Gastroesophageal sphincter (tissue), 4 donors: ENCODE results near the gene C11orf98. TPM values are rescaled to one million over a fixed set of nuclear protein-coding genes. Genes with fewer than 3 reads are reported as not detected.
"Not testable (repeated sequence)": the region's sequence is repeated elsewhere in the genome, so short reads cannot be mapped to it uniquely, and the experiment has no call there.

Experiments
- ATAC-seq: fragments of 150-250 bp; one replicate; pipeline ENCODE4 v1.9.1; 2016; ENCODE audit warnings: mild to moderate bottlenecking, moderate library complexity
- H3K27ac ChIP-seq, 4 donors: fragments of 200-600 bp; sonication (generic) in 3 of 4; 1 replicate in 3 of 4; 2 replicates in 1 of 4; pipeline ENCODE4 v1.5.1; 2016 to 2019
- H3K27me3 ChIP-seq: fragments of 200-600 bp; sonication (generic); one replicate; pipeline ENCODE4 v1.5.1; 2019
- H3K36me3 ChIP-seq, 2 donors: fragments of 200-600 bp; sonication (generic); one replicate each; pipeline ENCODE4 v1.5.1; 2019; ENCODE audit warnings: control low read depth in 1 of 2
- H3K4me1 ChIP-seq, 3 donors: fragments of 200-600 bp; sonication (generic); 1 replicate in 2 of 3; 2 replicates in 1 of 3; pipeline ENCODE4 v1.5.1; 2016 to 2019; ENCODE audit warnings: control low read depth in 2 of 3
- H3K4me3 ChIP-seq, 2 donors: fragments of 200-600 bp; sonication (generic); one replicate each; pipeline ENCODE4 v1.5.1; 2019; ENCODE audit warnings: mild to moderate bottlenecking in 1 of 2, moderate library complexity in 1 of 2
- H3K9me3 ChIP-seq, 3 donors: fragments of 200-600 bp; sonication (generic); one replicate each; pipeline ENCODE4 v1.5.1; 2017 to 2019; ENCODE audit warnings: control low read depth in 2 of 3
- CTCF ChIP-seq, 4 experiments: fragments of 200-600 bp in 2 of 4; fragments of 450-650 bp in 2 of 4; sonication (generic) in 1 of 4; IDR thresholded peaks; one replicate each; pipeline ENCODE4 v1.5.1; 2017 to 2019; ENCODE audit warnings: antibody characterized with exemption in 4 of 4, mild to moderate bottlenecking in 2 of 4, moderate library complexity in 2 of 4
- EP300 ChIP-seq: sonication (generic); formaldehyde crosslinking; IDR thresholded peaks from one replicate; pipeline ENCODE4 v1.6.1; 2017; ENCODE audit warnings: antibody characterized with exemption, mild to moderate bottlenecking
- POLR2A ChIP-seq, 2 donors: fragments of 450-650 bp; IDR thresholded peaks; one replicate each; pipeline ENCODE4 v1.6.1; 2017; ENCODE audit warnings: antibody characterized with exemption in 2 of 2, mild to moderate bottlenecking in 2 of 2, moderate library complexity in 1 of 2
- POLR2AphosphoS5 ChIP-seq: sonication (generic); formaldehyde crosslinking; IDR thresholded peaks from one replicate; pipeline ENCODE4 v1.6.1; 2017; ENCODE audit warnings: antibody characterized with exemption
- WGBS, 2 donors: methylation state at CpG; one replicate each; pipeline ENCODE4 v1.1.5; 2018; ENCODE audit warnings: low coverage in 1 of 2; 5-methylcytosine and 5-hydroxymethylcytosine counted together
- total RNA-seq, 4 donors: library from RNA; depleted of rRNA; stranded (reverse); fragments of >200 nt; gene quantifications; one replicate each; pipeline ENCODE4 v1.1.0, GENCODE V29; 2016

The C11orf98 gene
- total RNA-seq, 4 donors from 2014 or later = 19.3 to 39.5 (median 26.8) TPM

GRCh38 chr11:62622476-62623089 lies 42.4 kb downstream of the C11orf98 start:
- peaks cover 0 to 48% of the 10 kb centered on the region in 2 donors for H3K36me3 ChIP-seq
- peak overlapping the region; percentile 69 to 88 (median 86) for H3K27ac ChIP-seq
- peaks cover 0 to 29% (median 11%) of the 10 kb centered on the region in 3 donors for H3K4me1 ChIP-seq
- TF ChIP-seq POLR2A (IDR thresholded peaks at IDR 0.05) = no peak
- H3K27me3 ChIP-seq = no peaks in the 10 kb centered on the region
- no peak for ATAC-seq
- H3K9me3 ChIP-seq = no peaks in the 10 kb centered on the region
- WGBS, 2 donors = 61 to 88% methylated on average over 3 to 4 of the region's 7 CpGs
- peak overlapping the region; percentile 63 to 73 for H3K4me3 ChIP-seq

GRCh38 chr11:62621567-62622470 lies 43.2 kb downstream of the C11orf98 start, which contains the start of gene B3GAT3:
B3GAT3 (minus strand) TSS chr11:62621986; CDS start chr11:62621947, 39 bp downstream.
- peak; percentile 99 for ATAC-seq
- Histone ChIP-seq H3K4me1 (peaks cover 0 to 29% (median 11%) of the 10 kb centered on the region in 3 donors), H3K27me3 (no peaks in the 10 kb centered on the region), H3K27ac (peak within 1 kb of the TSS; percentile 69 to 88 (median 86)), H3K4me3 (peak within 1 kb of the TSS; percentile 63 to 73), H3K36me3 (peaks cover 0 to 48% of the 10 kb centered on the region in 2 donors), H3K9me3 (no peaks in the 10 kb centered on the region)
- TF ChIP-seq POLR2A (IDR thresholded peaks at IDR 0.05) (peak; percentile 77 to 79), CTCF (IDR thresholded peaks at IDR 0.05) (peak in 3 of 4 experiments; percentile 34 to 39 (median 37)), POLR2AphosphoS5 (peak; percentile 97), EP300 (no peak)
- 0 to 4% methylated on average over 3 to 13 of the region's 77 CpGs for WGBS, 2 donors

- WGBS, 2 donors = 24 to 31% methylated on average over 6 to 8 of the region's 8 CpGs
These were observed 43.9 kb downstream of the C11orf98 start for GRCh38 chr11:62621027-62621566.

GRCh38 chr11:62616957-62617356 lies 48.1 kb downstream of the C11orf98 start:
- H3K27ac ChIP-seq, H3K9me3 ChIP-seq, H3K27me3 ChIP-seq, H3K4me3 ChIP-seq, ATAC-seq: not testable (repeated sequence)
- Histone ChIP-seq H3K36me3 (peaks cover 0 to 48% of the 10 kb centered on the region in 2 donors), H3K4me1 (peaks cover 0 to 37% (median 14%) of the 10 kb centered on the region in 3 donors)
- 92 to 100% methylated on average over 1 to 6 of the region's 14 CpGs for WGBS, 2 donors

More at GRCh38 chr11:62621027-62621566, 43.9 kb downstream of the C11orf98 start:
- Histone ChIP-seq H3K27ac (peak overlapping the region; percentile 58 to 88 (median 86)), H3K4me3 (peak overlapping the region; percentile 63 to 73), H3K4me1 (peaks cover 0 to 29% (median 11%) of the 10 kb centered on the region in 3 donors), H3K36me3 (peaks cover 0 to 48% of the 10 kb centered on the region in 2 donors), H3K27me3 (no peaks in the 10 kb centered on the region), H3K9me3 (no peaks in the 10 kb centered on the region)
- no peak for ATAC-seq
- TF ChIP-seq POLR2A (IDR thresholded peaks at IDR 0.05) (no peak), CTCF (IDR thresholded peaks at IDR 0.05) (no peak), POLR2AphosphoS5 (no peak), EP300 (no peak)

- Histone ChIP-seq H3K4me3 (no peak overlapping the region), H3K27me3 (no peaks in the 10 kb centered on the region), H3K27ac (no peak overlapping the region), H3K9me3 (no peaks in the 10 kb centered on the region), H3K4me1 (peaks cover 2 to 42% (median 20%) of the 10 kb centered on the region in 3 donors), H3K36me3 (peaks cover 0 to 54% of the 10 kb centered on the region in 2 donors)
- no peak for ATAC-seq
- WGBS, 2 donors = no CpG with 5 or more reads among the region's 7 CpGs
- TF ChIP-seq CTCF (IDR thresholded peaks at IDR 0.05) (no peak), POLR2AphosphoS5 (no peak), POLR2A (IDR thresholded peaks at IDR 0.05) (no peak), EP300 (no peak)
These were observed 49.5 kb downstream of the C11orf98 start for GRCh38 chr11:62615521-62615920.
